NCI-H146 treated with DMSO at 0.1 percent for 48 hours (cell line): ENCODE measurements around the gene PIP4K2C.

Experiments used
- DNase-seq: peaks from one replicate; lab custom pipeline; 2025; ENCODE audit not compliant: unreplicated experiment; lab: John Stamatoyannopoulos, UW

The PIP4K2C gene

DNA sequence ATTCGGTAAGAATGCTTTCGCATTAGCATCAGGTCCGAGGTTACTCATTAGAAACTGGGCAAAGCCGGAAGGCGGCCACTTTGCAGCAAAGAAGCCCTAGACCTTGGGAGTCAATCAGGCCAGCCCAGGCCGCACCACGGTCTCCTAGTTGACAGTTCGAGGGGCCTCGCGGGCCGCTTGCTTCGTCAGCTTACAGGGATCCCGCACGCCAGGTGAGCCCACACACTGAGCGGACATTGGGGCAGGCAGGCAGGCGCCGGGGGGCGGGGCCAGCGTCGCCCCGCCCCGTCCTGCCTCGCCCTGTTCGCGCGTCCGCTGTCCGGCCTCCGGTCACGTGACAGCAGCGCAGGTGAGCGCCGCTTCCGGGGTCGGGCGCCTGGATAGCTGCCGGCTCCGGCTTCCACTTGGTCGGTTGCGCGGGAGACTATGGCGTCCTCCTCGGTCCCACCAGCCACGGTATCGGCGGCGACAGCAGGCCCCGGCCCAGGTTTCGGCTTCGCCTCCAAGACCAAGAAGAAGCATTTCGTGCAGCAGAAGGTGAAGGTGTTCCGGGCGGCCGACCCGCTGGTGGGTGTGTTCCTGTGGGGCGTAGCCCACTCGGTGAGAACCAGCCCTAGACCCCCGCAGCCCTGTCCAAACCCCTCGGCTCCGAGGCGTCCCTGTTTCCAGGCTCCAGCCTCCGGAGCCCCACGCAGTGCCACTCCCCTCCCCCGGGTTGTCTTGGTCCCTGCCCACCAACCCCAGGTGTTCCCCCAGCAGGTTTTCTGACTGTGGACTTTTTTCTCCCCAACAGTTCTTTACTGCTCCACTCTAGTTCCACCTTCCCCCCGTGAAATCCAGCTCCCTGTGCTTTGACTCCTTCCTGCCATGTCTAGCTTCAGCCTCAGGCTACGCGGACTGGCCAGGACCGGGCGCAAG, at the start of gene PIP4K2C:
Gene PIP4K2C, plus strand, starts transcription at position 329 of the 918 bp plus-strand sequence. Its CDS starts 98 bp downstream, at position 427.
- peak; percentile 75 for DNase-seq

DNA sequence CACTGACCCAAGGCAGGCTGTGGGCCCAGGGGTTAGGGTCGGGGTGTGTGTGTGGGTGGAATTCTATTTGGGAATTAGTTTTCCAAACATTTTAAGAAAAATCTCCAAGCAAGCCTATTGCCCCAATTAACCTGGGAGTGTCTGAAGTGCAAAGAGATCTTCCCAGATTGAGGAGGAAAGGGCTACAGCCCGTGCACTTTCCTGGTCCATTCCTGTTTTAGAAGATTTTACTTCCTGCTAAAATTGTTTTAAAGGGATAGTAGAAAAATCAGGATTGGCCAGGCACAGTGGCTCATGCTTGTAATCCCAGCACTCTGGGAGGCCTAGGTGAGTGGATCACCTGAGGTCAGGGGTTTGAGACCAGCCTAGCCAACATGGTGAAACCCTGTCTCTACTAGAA, 49.3 kb upstream of the PIP4K2C start:
- no peak for DNase-seq

DNA sequence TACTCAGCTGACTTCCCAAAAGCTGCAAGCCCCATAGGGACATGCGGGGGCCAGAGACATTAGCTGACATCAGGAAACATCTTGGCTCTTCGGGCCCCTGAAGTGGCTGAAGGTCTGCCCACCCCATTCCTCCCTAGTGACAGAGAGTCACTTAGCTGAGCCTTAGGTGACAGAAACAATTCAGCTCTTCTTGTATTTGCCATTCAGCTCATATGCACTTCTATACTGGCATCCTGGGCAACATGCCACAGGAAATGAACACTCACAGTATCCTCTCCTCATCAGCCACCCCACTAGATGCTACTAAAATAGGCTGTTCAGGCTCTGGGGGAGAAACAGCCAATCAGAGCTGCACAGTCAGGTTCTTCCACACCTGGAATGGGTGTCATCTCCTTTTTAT, 47.4 kb upstream of the PIP4K2C start:
- DNase-seq = no peak

DNA sequence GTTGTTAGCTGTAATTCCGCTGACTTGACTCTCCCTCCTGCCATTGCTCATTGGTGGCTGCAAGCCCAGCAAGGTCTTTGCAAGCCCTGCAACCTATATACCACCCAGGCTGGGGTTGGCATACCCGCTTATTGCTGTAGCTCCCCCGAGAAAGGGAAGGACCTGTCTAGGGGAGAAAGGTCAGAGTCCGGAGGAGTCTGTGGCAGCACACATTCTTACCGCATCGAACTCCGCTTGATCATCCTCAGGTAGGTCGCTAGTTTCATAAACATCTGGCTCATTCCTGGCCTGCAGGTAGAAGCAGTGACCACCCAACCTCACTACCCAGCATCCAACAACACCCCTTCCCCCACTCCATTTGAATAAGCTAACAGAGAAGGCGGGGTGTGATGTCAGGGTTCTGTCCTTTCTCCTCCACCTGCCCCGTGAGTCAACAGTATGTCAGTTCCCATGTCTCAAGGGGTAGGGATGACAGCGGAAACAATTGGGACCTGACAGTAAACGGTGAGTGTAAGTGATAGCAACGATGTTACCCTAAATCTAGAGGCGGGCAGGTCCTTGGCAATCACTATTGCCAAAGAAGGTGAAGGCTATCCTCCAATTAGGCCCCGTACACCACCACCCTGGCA, 45.1 kb upstream of the PIP4K2C start:
- no peak for DNase-seq

DNA sequence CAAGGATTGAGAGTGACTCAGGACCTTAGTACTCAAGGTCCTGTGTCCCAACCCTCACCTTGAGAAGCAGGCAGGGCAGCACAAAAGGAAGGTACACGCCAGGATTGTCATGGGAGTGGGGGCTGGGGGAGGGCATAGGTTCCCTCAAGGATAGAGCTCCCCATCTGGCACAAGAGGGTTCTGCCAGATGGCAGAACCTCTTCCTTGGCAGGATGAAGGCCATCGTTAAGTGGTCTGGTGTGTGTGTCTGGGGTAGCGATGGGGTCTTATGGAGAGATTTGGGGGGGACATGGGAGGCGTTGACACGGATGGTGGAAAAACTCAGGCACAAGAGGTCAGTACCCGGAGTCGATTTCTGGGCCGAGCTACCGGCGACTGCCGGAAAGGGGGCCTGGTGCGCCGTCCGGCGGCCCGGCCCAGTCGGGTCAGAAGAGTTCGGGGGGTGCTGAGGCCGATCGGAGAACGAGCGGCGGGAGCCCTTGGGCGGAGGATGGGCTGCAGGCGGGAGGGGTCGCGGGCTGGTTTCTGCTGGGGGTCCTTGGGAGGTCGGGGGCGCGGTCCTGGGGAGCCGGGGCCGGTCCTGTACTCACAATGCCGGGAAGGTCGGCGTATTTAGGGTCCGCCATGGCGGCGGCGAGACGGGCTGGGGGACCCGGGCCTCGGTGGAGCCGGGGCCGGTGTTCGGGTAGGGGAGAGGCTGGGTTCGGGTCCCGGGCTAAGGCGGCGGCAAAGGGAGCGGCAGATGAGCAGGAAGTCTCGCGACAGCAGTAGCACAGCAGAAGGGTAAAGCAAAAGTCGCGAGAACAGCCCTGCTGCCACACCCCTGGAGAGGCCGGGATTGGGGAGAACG, 44.3 kb upstream of the PIP4K2C start, which contains the start of gene DCTN2:
Gene DCTN2, minus strand, starts transcription at position 755 of the 850 bp plus-strand sequence. Its CDS starts 129 bp downstream, at position 626.
- DNase-seq = peak; percentile 94

DNA sequence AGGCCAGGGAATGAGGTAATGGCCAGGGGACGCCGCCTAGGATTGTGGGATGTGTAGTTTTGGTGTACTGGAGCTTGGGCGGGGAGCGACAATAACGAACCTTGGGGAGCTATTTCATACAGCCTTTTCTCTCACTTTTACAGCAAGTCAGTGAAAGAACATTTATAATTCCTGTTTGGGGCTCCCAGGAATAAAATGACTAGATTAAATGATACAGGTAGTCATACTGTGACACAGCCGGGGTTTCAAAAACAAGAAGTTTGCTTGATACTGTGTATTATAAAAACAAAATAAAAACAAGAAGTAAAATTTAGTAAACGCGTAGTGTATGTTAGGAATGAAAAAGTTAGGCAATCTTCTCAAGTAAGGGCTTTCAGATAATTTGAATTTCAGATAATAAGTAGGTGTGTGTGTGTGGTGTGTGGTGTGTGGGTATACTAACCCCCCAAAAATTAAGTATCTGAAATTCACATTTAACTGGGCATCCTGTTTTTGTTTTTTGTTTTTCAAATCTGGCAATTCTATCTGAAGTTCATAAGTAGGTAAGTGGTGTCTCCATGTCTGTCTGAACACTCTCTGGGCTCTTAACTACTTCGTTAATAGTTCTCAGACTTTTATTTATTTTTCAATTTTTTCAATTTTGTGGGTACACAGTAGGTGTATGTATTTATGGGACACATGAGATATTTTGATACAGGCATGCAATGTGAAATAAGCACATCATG, 43.5 kb upstream of the PIP4K2C start:
- DNase-seq = no peak

DNA sequence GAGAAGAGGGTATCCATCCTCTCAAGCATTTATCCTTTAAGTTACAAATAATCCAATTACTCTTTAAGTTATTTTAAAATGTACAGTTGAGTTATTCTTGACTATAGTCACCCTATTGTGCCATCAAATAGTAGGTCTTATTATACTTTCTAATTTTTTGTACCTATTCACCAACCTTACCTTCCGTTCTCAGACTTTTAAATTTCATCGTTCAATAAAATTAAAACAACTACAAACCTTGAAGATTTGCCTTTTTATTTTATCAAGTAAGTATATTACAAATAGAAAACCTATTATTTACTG, 43.0 kb upstream of the PIP4K2C start:
- no peak for DNase-seq

DNA sequence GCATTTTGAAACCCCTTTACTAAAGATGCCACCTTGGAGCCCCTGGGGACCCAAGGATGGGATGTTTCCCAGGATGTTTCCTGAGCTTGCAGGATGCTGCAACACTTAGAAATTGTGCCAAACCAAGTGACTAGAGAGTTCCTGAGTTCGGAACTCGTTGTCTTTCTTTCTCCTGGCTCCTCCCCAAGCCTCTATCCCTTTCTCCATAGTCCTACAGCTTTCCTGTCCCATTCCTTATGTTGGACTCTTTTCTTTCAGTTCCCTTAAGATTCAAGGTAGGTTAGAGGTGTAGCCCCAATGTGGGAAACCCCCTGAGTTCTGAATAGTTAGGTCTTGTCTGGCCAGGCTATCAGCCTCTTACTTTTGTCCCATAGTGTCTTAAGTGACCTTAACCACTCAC, 42.5 kb upstream of the PIP4K2C start:
- no peak for DNase-seq

DNA sequence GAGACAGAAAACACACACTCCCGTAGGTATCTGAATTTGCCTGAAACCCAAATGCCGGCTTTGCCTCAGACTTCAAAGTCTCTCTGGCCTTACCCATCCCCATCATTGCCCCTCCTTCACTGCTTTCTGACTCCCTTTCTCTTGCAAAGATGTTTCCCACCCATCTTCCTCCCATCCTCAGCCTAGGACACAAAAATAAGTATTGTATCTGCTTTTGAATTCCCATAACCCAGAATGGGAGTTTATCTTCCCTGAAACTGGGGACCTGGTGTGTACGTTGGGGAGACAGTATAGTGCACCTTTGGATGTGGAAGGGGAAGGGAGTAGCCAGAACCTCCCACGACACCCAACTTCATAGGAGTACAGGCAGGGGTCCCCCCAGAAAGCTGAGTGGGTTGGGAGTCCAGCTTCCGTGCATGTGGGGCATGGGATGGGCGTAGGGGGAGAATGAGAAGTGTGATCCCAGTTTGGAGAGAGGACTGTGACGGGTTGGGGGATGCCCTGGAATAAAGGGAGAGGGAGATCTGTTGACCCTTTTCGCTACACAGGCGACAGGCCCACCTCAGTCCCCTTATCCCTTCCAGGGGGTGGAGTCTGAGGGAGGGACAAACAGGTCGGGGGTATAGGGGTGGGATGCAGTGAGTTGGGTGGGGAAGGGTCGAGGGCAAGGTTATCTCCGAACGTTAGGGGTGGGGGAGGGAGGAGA, 41.6 kb upstream of the PIP4K2C start:
- DNase-seq = no peak

DNA sequence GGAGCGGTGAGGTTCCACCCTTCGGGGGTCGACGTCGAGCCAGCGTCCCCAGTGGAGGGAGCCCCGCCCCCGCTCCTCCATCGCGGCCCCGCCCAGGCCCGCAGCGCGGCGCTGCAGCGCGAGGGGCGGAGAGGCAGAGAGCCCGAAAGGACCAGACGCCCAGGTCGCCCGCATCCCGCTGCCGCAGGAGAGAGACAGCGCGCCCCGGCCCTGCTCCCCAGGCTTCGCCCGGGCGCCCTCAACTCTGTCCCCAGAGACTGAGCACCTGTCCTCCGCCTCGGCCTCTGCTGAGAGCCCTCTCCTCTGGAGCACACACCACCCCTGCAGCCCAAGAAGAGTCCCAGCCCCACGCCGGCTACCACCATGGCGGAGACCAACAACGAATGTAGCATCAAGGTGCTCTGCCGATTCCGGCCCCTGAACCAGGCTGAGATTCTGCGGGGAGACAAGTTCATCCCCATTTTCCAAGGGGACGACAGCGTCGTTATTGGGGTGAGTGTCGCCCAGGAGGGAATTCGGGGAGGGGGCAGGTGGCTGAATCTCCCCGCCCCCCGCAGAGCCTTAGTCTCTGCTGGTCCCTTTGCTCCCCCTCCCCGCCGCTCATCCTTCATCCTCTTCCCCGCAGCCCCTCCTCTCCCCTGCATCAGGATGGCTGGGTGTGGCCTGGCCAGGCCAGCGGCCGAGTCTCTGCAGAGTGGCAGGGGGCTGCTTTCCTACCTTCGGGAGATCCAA, 40.9 kb upstream of the PIP4K2C start, which contains the start of gene KIF5A:
Gene KIF5A, plus strand, starts transcription at position 136 of the 732 bp plus-strand sequence. Its CDS starts 228 bp downstream, at position 364.
- peak; percentile 35 for DNase-seq

DNA sequence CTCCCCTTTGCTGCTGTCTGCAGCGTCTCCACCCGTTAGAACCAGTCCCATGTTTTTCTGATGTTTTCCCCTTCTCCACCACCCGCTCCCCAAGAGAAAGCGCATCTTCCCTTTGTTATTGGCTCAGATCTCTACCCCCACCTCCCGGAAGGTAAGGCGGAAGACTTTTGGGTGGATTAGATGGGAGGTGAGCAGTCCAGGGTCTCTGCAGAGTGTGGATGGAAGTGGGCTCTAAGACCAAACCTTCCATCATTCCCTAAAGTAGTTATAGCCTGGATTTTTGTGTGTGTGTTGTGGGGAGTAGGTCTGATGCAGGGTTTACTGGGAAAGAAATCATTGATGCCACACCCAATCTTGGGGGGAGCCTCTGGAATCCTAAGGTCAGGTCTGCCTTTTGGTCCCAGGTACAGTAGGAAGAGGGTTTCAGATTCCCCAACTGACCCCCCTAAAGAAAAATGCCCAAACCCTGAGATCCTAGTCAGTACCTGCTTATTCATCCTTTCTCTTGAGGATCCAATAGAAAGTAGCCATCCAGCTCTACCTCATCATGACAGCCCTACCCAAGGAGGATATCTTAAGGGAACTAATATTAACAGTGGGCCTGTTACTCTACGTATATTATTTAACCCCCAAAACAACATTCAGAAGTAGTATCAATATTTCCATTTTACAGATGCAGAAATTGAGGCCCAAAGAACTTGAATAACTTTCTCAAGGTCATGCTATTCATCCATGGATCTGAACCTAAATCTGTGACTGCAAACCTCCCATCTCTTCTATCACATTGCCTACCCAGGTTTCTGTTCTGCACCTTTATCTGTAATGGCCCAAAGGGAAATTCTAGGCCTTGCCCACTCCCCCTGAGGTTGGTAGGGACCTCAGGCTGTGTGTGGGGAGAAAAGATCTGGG, 40.1 kb upstream of the PIP4K2C start:
- DNase-seq = no peak

DNA sequence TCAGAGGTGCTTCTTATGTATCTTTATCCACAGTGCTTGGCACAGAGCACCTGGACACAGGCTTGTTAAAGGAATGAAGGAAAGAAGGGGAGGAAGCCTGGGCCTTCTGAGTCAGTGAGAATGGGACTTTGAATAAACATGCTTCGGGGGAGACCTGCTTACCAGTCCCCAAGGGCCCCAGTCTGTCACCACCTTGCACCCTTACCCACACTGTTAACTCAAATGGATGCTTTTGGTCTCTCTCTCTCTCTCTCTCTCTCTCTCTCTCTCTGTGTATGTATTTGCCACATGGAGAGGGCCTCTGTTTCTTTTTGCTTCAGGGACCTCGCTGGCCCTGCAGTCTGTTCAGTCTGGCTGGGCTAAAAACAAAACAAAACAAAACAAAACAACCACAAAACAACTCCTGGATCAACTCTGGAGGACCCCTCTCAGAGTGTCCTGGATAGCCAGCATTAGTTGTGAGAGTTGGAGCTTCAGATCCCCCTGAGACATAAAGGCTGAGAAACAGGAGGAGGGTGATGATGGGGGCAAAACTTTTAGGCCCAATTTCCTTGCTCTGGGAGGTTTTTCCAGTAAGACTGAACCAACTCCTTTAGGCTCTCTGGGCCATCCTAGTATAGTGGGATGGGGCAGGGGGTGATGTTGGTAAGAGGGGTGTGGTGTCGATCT, 39.2 kb upstream of the PIP4K2C start:
- DNase-seq = no peak

DNA sequence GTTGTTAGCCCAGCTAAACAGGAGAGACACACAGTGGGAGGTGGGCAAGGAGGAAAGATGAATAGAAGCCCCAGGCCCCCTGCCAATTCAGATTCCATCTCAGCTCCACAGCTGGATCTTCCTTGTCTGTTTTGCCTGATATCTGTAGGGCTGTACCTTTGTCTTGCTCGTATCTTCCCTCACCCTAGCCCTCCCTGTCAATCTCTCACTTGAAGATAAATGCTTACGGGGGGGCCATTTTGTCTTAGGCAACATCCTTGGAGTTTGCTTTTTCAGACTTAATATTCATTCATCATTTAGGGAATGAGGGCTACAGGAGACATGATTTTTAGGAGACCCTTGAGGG, 38.7 kb upstream of the PIP4K2C start:
- DNase-seq = no peak

DNA sequence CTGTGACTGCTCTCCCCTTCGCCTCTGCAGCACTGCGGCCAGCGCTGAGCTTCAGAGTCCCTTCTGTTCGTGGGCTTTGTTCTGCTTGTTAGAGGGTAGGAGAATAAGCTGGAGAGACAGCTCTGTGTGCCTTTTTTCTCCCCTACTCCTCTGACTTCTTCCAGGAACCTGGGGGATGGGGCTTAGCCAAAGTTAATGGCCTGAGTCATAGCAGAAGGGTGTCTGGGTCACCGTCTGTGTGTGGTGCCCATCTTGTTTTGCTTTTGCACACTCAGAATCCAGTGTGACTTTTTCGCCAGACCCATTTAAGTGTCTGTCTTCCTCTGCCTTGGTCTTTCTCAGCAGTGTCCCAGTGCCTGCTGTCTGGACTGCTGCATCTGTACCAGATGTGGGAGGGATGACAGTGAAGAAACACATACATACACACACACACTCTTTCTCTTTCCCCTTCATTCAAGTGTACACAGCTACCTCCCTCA, 38.1 kb upstream of the PIP4K2C start:
- DNase-seq = no peak

DNA sequence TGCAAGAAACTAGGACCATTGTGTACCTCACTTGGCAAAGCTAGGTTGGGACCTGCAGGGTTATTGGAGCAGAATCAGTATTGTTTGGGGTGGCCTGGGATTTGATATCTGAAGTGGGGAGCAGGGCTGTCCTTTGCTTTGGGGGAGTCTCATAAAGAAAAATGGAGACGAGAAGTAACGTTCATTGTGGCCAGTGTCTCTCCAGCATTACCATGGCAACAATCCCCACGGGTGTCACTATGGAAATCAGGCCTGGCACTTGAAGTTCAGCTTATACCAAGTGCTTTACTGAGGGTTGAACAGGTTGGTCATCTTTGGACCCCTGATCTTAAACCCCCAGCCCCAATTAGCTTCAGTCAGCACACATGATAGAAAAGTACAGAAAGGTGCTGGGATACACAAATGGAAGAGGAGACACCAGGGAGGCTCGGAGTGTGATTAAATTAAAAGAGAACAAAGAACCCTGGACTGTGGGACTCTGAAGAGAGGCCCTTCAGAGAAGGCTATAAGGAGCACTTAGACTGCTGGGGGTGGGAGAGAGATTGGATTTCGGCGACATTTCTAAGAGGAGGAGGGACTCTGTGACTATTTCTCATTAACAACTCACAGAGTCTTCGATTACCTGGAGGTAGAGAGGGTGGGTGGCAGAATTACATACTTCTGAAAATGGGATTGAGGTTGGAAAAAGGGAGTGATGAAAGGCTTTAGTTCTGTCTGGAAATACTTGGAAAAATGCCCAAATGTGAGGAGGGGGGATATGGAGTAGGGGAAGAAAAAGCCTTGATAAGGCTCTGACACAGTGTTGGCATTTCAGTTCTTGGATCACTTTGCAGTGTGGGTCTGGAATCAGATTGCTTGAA, 37.4 kb upstream of the PIP4K2C start:
- DNase-seq = no peak

DNA sequence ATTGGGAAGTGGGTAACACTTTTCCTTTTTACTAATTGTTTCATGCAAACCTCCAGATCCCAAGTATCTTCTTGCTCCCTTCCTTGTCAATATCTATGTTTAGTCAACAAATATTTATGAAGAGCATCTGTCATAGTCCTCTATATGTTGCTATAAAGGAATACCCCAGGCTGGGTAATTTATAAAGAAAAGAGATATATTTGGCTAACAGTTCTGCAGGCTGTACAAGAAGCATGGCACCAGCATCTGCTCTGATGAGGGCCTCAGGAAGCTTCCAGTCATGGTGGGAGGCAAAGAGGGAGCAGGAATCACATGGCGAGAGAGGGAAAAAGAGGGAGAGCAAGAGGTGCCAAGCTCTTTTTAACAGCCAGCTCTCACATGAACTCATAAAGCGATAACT, 36.5 kb upstream of the PIP4K2C start:
- no peak for DNase-seq

DNA sequence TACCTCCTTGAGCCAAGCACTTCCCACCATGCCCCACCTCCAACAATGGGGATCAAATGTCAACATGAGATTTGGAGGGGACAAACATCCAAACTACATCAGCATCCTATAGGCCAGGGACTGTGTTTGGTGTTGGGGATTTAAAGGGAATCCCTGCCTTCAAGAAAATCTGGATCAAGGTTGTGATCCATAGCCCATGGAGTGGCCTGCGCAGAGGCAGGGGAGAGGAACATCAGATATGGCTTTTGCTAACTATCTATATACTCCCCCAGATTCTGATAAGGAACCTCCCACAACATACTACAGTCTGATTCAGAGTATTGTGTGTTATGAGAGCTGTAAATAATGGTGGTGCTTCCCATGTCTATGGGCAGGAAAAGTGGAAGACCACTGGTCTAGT, 36.1 kb upstream of the PIP4K2C start:
- DNase-seq = no peak
